ENCODE data around the gene RAC3.

DNA sequence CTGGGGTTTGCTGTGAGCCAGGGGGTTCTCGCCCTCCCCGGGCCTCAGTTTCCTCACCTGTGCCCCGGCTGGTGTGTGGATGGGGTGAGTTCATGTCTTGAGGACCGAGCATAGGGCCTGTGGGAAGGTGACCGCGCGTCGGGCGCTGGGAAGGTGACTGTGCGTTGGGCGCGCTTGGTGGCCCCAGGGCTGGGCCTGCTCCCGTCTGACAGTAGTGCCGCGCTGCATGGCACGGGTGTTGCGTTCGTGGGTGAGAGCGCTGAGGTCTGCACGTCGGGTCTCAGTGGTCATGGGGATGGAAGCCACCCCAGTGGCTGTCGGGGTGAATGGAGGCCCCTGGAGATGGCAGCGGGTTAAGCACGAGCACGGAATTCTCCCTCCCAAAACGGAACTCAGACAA, 44.9 kb upstream of the RAC3 start:
- TF ChIP-seq, protein P1, sequence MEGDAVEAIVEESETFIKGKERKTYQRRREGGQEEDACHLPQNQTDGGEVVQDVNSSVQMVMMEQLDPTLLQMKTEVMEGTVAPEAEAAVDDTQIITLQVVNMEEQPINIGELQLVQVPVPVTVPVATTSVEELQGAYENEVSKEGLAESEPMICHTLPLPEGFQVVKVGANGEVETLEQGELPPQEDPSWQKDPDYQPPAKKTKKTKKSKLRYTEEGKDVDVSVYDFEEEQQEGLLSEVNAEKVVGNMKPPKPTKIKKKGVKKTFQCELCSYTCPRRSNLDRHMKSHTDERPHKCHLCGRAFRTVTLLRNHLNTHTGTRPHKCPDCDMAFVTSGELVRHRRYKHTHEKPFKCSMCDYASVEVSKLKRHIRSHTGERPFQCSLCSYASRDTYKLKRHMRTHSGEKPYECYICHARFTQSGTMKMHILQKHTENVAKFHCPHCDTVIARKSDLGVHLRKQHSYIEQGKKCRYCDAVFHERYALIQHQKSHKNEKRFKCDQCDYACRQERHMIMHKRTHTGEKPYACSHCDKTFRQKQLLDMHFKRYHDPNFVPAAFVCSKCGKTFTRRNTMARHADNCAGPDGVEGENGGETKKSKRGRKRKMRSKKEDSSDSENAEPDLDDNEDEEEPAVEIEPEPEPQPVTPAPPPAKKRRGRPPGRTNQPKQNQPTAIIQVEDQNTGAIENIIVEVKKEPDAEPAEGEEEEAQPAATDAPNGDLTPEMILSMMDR (conservative IDR thresholded peaks at IDR 0.05 in 1 of 2, IDR thresholded peaks at IDR 0.05 in 1 of 2; ENCODE audit: extremely low read depth in 1 of 2, insufficient read depth in 1 of 2, low read depth in 1 of 2, low read length in 2 of 2), result no peak
- TF ChIP-seq EZH2 (IDR thresholded peaks at IDR 0.05; ENCODE audit: borderline replicate concordance, low read length), result no peak

All from mammary epithelial cell (primary cell).